HepG2 (cell line): ENCODE measurements around the gene ODC1. TPM values are rescaled to one million over a fixed set of nuclear protein-coding genes. Genes with fewer than 3 reads are reported as not detected.

Experiments
- FOXA1 ChIP-seq, 2 experiments: fragments of 450-650 bp in 1 of 2; sonication (generic) in 1 of 2; formaldehyde crosslinking in 1 of 2; IDR thresholded peaks; 2 replicates each; pipeline versions ENCODE4 v1.4.0 to v1.6.1; 2016 to 2020; ENCODE audit warnings: missing genetic modification reagents in 1 of 2
- GPN1 ChIP-seq: sonication (generic); formaldehyde crosslinking; IDR thresholded peaks from 2 replicates; pipeline ENCODE4 v1.5.1; 2020; ENCODE audit warnings: missing genetic modification reagents, borderline replicate concordance
- HNF1A ChIP-seq, 2 experiments: sonication (generic) in 1 of 2; formaldehyde crosslinking in 1 of 2; IDR thresholded peaks; 2 replicates each; pipeline versions ENCODE4 v1.4.0 to v1.6.1; 2016 to 2020; ENCODE audit warnings: borderline replicate concordance in 1 of 2, low read depth in 1 of 2, mild to moderate bottlenecking in 1 of 2, missing genetic modification reagents in 1 of 2
- KIAA2018 ChIP-seq: sonication (generic); formaldehyde crosslinking; IDR thresholded peaks from 2 replicates; pipeline ENCODE4 v1.5.0; 2020; ENCODE audit warnings: mild to moderate bottlenecking, missing genetic modification reagents, borderline replicate concordance
- SNAPC2 ChIP-seq: sonication (generic); formaldehyde crosslinking; IDR thresholded peaks from 2 replicates; pipeline ENCODE4 v1.8.1; 2022; ENCODE audit warnings: mild to moderate bottlenecking, missing genetic modification reagents
- THAP9 ChIP-seq: sonication (generic); formaldehyde crosslinking; IDR thresholded peaks from 2 replicates; pipeline ENCODE4; 2020; ENCODE audit warnings: missing genetic modification reagents, mild to moderate bottlenecking, borderline replicate concordance
- ZBTB14 ChIP-seq: sonication (generic); formaldehyde crosslinking; IDR thresholded peaks from 2 replicates; pipeline ENCODE4 v1.4.0; 2020; ENCODE audit warnings: missing genetic modification reagents
- ZMAT3 ChIP-seq: sonication (generic); formaldehyde crosslinking; conservative IDR thresholded peaks from 2 replicates; pipeline ENCODE4 v1.7.0; 2021; ENCODE audit warnings: missing genetic modification reagents
- ZNF234 ChIP-seq: sonication (generic); formaldehyde crosslinking; conservative IDR thresholded peaks from 2 replicates; pipeline ENCODE4 v1.5.1; 2020; ENCODE audit warnings: mild to moderate bottlenecking, missing genetic modification reagents
- ZNF709 ChIP-seq: sonication (generic); formaldehyde crosslinking; IDR thresholded peaks from 2 replicates; pipeline ENCODE4 v1.5.0; 2020; ENCODE audit warnings: mild to moderate bottlenecking, missing genetic modification reagents
- polyA plus RNA-seq, 8 experiments: library from polyadenylated mRNA; depleted of rRNA in 3 of 8; stranded (reverse) in 7 of 8; unstranded in 1 of 8; fragments of >200 nt; fragmentation: Illumina TruSeq in 4 of 8; extraction: Trizol in 4 of 8; gene quantifications; 2 replicates each; pipeline versions ENCODE4 v1.2.1 to v1.2.3, GENCODE V29; 2011 to 2016; ENCODE audit warnings: low read depth in 4 of 8, missing spikeins in 1 of 8, mixed read lengths in 1 of 8; ENCODE audit not compliant: insufficient read depth in 1 of 8
- total RNA-seq, 5 experiments: library from RNA; depleted of rRNA; stranded (reverse); fragments of >200 nt; fragmentation: Illumina TruSeq; extraction: Trizol; gene quantifications; 2 replicates each; pipeline ENCODE4 v1.2.3, GENCODE V29; 2016; ENCODE audit warnings: low read depth in 1 of 5

ODC1 gene
- total and polyA plus RNA-seq, 2 of the 13 experiments (the other 11 are each of a cell fraction or from before 2014, with no cell fraction given) = 142 to 371 TPM

GRCh38 chr2:10436583-10437110 is 11.5 kb downstream of the ODC1 start (continued):
- TF ChIP-seq KIAA2018 (CRISPR knock-in tag) (no peak), ZNF709 (CRISPR knock-in tag) (no peak), SNAPC2 (CRISPR knock-in tag) (no peak), ZBTB14 (CRISPR knock-in tag) (no peak), HNF1A (IDR thresholded peaks at IDR 0.05; ENCODE audit: low read depth) (no peak), HNF1A (CRISPR knock-in tag; IDR thresholded peaks at IDR 0.05; ENCODE audit: borderline replicate concordance) (no peak), FOXA1 (IDR thresholded peaks at IDR 0.05) (no peak), FOXA1 (CRISPR knock-in tag; IDR thresholded peaks at IDR 0.05) (no peak), ZMAT3 (CRISPR knock-in tag) (no peak), THAP9 (0 out of 2 replicates have a peak, but pooled peaks have one; percentile 14), GPN1 (no peak), ZNF234 (CRISPR knock-in tag) (no peak)
